RWPE2 (cell line): Measurements from ENCODE around the gene DZIP1.

Experiments used
- ATAC-seq: fragments of 200-7000 bp; cut with Tn5 transposase; 3 replicates; pipeline ENCODE4 v1.9.1; 2021; ENCODE audit warnings: low read depth
- DNase-seq: peaks from one replicate; pipeline ENCODE4 v3.0.0-alpha.2; 2020; ENCODE audit warnings: low spot score
- H3K27ac ChIP-seq: fragments of 450-650 bp; 2 replicates; pipeline ENCODE4 v1.5.1; 2017; ENCODE audit warnings: mild to moderate bottlenecking; ENCODE audit not compliant: poor library complexity, severe bottlenecking
- H3K27me3 ChIP-seq: fragments of 250-450 bp; sonication (Bioruptor Pico); 2 replicates; pipeline ENCODE4 v1.5.1; 2021; ENCODE audit warnings: mild to moderate bottlenecking, moderate library complexity; ENCODE audit not compliant: insufficient read depth, poor library complexity, severe bottlenecking
- H3K36me3 ChIP-seq: fragments of 250-450 bp; sonication (Bioruptor Pico); 2 replicates; pipeline ENCODE4 v1.5.1; 2020; ENCODE audit warnings: low read depth, mild to moderate bottlenecking, moderate library complexity
- H3K4me1 ChIP-seq: fragments of 250-450 bp; sonication (Bioruptor Pico); 2 replicates; pipeline ENCODE4 v1.5.1; 2021; ENCODE audit warnings: mild to moderate bottlenecking, moderate library complexity; ENCODE audit not compliant: insufficient read depth, poor library complexity, severe bottlenecking
- H3K4me3 ChIP-seq: fragments of 250-450 bp; sonication (Bioruptor Pico); 2 replicates; pipeline ENCODE4 v1.5.1; 2021; ENCODE audit warnings: mild to moderate bottlenecking, moderate library complexity; ENCODE audit not compliant: severe bottlenecking
- H3K9me3 ChIP-seq: fragments of 250-450 bp; sonication (Bioruptor Pico); 2 replicates; pipeline ENCODE4 v1.5.1; 2021; ENCODE audit warnings: mild to moderate bottlenecking, moderate library complexity; ENCODE audit not compliant: severe bottlenecking
- TF ChIP-seq, protein P1 (sequence below): fragments of 450-650 bp; IDR thresholded peaks from one replicate; pipeline ENCODE4 v1.5.1; 2017; ENCODE audit warnings: mild to moderate bottlenecking, moderate library complexity; ENCODE audit not compliant: poor library complexity, severe bottlenecking

DZIP1 gene

DNA sequence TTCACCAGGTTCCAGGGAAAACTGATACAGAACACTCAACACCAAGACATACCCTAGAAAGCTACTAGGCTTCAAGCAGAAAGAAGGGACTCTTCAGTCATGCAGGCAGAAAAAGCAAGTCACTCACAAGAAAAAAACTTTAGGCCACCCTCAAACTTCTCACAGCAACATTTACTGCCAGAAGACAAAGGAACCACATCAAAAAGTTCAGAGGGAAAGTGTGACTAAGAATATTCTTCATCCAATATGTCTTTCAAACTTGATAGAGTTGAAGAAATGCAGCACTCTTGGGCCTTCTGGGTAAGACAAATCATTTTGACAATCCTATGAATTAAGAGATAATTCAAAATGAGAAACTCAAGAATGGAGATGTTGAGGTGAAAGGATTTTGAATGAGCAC lies 7.7 kb downstream of the DZIP1 start:
- Histone ChIP-seq H3K9me3 (no peaks in the 10 kb centered on the region), H3K4me1 (no peaks in the 10 kb centered on the region), H3K36me3 (peaks cover 63% of the 10 kb centered on the region), H3K4me3 (no peak overlapping the region), H3K27ac (no peak overlapping the region), H3K27me3 (no peaks in the 10 kb centered on the region)
- TF ChIP-seq, protein P1, sequence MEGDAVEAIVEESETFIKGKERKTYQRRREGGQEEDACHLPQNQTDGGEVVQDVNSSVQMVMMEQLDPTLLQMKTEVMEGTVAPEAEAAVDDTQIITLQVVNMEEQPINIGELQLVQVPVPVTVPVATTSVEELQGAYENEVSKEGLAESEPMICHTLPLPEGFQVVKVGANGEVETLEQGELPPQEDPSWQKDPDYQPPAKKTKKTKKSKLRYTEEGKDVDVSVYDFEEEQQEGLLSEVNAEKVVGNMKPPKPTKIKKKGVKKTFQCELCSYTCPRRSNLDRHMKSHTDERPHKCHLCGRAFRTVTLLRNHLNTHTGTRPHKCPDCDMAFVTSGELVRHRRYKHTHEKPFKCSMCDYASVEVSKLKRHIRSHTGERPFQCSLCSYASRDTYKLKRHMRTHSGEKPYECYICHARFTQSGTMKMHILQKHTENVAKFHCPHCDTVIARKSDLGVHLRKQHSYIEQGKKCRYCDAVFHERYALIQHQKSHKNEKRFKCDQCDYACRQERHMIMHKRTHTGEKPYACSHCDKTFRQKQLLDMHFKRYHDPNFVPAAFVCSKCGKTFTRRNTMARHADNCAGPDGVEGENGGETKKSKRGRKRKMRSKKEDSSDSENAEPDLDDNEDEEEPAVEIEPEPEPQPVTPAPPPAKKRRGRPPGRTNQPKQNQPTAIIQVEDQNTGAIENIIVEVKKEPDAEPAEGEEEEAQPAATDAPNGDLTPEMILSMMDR, result no peak
- no peak for ATAC-seq
- DNase-seq, result no peak

DNA sequence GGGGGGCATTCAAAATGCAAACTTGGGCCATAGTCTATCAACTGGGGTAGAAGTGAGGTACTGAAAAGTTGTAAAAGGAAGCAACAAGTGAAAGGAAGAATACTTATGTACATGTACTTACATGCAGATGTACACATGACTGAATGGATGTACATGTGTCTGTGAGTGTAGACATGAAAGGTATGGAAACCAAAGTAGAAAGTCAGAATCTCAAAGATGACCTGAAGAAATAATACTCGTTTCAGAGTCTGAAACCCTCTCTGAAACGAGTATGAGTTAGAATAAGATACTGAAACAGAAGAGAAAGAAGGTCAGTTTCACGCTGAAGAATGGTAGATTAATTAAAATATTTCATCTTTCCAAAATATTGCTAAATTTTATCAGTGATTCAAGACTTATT lies 13.9 kb downstream of the DZIP1 start:
- no peaks in the 10 kb centered on the region for H3K27me3 ChIP-seq
- ATAC-seq, result no peak
- DNase-seq, result no peak
- no peaks in the 10 kb centered on the region for H3K9me3 ChIP-seq
- H3K4me3 ChIP-seq, result no peak overlapping the region
- H3K4me1 ChIP-seq, result no peaks in the 10 kb centered on the region
- H3K36me3 ChIP-seq, result peaks cover 75% of the 10 kb centered on the region
- TF ChIP-seq, protein P1, result no peak
- H3K27ac ChIP-seq, result no peak overlapping the region

DNA sequence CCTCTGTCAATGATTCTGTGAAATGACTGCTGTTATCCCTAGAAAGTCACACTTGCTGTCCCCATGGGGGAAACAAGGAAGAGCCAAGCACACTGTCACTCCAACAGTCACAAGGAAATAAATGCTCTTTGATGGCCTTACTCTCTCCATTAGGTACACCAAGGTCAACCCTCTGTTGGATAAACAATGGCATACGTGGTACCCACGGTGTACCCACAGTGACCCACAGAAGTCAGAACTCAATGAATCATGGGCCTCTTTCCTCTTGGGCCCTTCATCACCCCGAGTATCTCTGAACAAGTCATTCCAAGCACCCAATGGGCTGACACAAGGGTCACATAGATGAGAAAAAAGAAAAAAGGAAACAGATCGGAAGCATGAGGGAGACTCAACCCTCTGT lies 15.4 kb downstream of the DZIP1 start:
- no peak overlapping the region for H3K27ac ChIP-seq
- no peaks in the 10 kb centered on the region for H3K4me1 ChIP-seq
- no peak overlapping the region for H3K4me3 ChIP-seq
- TF ChIP-seq, protein P1, result no peak
- ATAC-seq (no peak), DNase-seq (no peak)
- no peaks in the 10 kb centered on the region for H3K9me3 ChIP-seq
- H3K36me3 ChIP-seq, result peaks cover 81% of the 10 kb centered on the region
- no peaks in the 10 kb centered on the region for H3K27me3 ChIP-seq

DNA sequence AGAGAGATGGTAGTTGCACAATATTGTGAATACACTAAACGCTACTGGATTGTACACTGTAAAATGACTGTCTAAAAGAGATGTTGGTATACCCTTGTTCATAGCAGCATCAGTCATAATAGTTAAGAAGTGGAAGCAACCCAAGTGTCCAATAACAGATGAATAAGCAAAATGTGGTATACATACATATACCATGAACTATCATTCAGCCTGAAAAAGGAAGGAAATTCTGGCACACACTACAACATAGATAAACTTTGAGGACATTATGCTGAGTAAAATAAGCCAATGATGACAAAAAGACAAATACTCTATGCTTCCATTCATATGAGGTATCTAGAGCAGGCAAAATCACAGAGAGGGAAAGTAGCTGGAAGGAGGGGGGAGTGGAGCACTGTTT lies 16.0 kb downstream of the DZIP1 start:
- no peak overlapping the region for H3K27ac ChIP-seq
- no peaks in the 10 kb centered on the region for H3K27me3 ChIP-seq
- H3K4me3 ChIP-seq, result no peak overlapping the region
- DNase-seq (no peak), ATAC-seq (no peak)
- no peaks in the 10 kb centered on the region for H3K9me3 ChIP-seq
- H3K36me3 ChIP-seq, result peaks cover 82% of the 10 kb centered on the region
- TF ChIP-seq, protein P1, result no peak
- no peaks in the 10 kb centered on the region for H3K4me1 ChIP-seq

DNA sequence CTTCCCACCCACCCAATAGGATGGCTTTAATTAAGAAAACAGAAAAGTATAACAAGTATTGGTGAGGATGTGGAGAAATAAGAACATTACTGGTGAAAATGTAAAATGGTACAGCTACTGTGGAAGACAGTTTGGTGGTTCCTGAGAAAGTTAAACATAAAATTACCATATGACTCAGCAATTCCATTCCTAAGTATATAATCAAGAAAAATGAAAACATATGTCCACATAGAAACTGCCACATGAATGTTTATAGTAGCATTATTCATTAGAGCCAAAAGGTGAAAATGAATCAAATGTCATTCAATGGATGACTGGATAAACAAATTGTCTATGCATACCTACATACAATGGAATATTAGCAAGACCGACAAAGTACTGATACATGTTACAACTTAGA lies 16.9 kb downstream of the DZIP1 start:
- ATAC-seq (no peak), DNase-seq (no peak)
- Histone ChIP-seq H3K9me3 (no peaks in the 10 kb centered on the region), H3K27ac (no peak overlapping the region), H3K4me3 (no peak overlapping the region), H3K27me3 (no peaks in the 10 kb centered on the region), H3K36me3 (peaks cover 82% of the 10 kb centered on the region), H3K4me1 (no peaks in the 10 kb centered on the region)
- TF ChIP-seq, protein P1, result no peak
